GM03348 (cell line): ENCODE measurements around the gene LONRF2.
A peak's percentile ranks its signal among the peaks of the same experiment; 100 is the strongest.
"Not testable (repeated sequence)": the region's sequence is repeated elsewhere in the genome, so short reads cannot be mapped to it uniquely, and the experiment has no call there.

ENCODE experiments used
- DNase-seq: peaks from one replicate; pipeline ENCODE4 v3.0.0; 2012; ENCODE audit warnings: low spot score

The LONRF2 gene

GRCh38 chr2:100254646-100255210 is 67.6 kb downstream of the LONRF2 start:
- DNase-seq: no peak

- DNase-seq: no peak
These were observed 68.5 kb downstream of the LONRF2 start for GRCh38 chr2:100253786-100254185.

GRCh38 chr2:100252811-100253698 is 69.2 kb downstream of the LONRF2 start:
- no peak for DNase-seq

GRCh38 chr2:100250645-100251044 is 71.7 kb downstream of the LONRF2 start:
- no peak for DNase-seq

GRCh38 chr2:100248971-100249370 is 73.3 kb downstream of the LONRF2 start:
- DNase-seq: no peak

- DNase-seq: not testable (repeated sequence)
These were observed 73.7 kb downstream of the LONRF2 start for GRCh38 chr2:100248556-100248955.

- DNase-seq: no peak
These were observed 74.3 kb downstream of the LONRF2 start for GRCh38 chr2:100248044-100248330.

GRCh38 chr2:100247256-100248043 is 74.9 kb downstream of the LONRF2 start:
- DNase-seq: no peak

GRCh38 chr2:100246163-100247145 is 75.8 kb downstream of the LONRF2 start:
- DNase-seq: peak; percentile 31

GRCh38 chr2:100245681-100246080 is 76.6 kb downstream of the LONRF2 start:
- DNase-seq: no peak

- DNase-seq: peak; percentile 35
These were observed 77.3 kb downstream of the LONRF2 start for GRCh38 chr2:100244881-100245605.

GRCh38 chr2:100243631-100244030 is 78.7 kb downstream of the LONRF2 start:
- DNase-seq: no peak

- DNase-seq: peak; percentile 88
These were observed 79.2 kb downstream of the LONRF2 start for GRCh38 chr2:100242891-100243619.

- no peak for DNase-seq
These were observed 79.8 kb downstream of the LONRF2 start for GRCh38 chr2:100242476-100242875.

GRCh38 chr2:100241236-100241635 is 81.1 kb downstream of the LONRF2 start:
- no peak for DNase-seq

GRCh38 chr2:100240386-100240785 is 81.9 kb downstream of the LONRF2 start:
- no peak for DNase-seq

- no peak for DNase-seq
These were observed 82.7 kb downstream of the LONRF2 start for GRCh38 chr2:100239486-100240210.

- DNase-seq: no peak
These were observed 83.8 kb downstream of the LONRF2 start for GRCh38 chr2:100238471-100238870.

- no peak for DNase-seq
These were observed 84.5 kb downstream of the LONRF2 start for GRCh38 chr2:100237770-100238169.

- DNase-seq: no peak
These were observed 85.1 kb downstream of the LONRF2 start for GRCh38 chr2:100237163-100237562.
